NB4 (cell line): ENCODE measurements around the gene PAEP.
"Not testable (repeated sequence)": the region's sequence is repeated elsewhere in the genome, so short reads cannot be mapped to it uniquely, and the experiment has no call there.

Experiments used
- POLR2A ChIP-seq: IDR thresholded peaks from 2 replicates; pipeline ENCODE4 v1.6.1; 2011; ENCODE audit warnings: mild to moderate bottlenecking; ENCODE audit not compliant: insufficient read length; ENCODE audit errors: extremely low read depth
- TF ChIP-seq, protein P1 (sequence below): IDR thresholded peaks from one replicate; pipeline ENCODE4 v1.5.1; 2012; ENCODE audit warnings: low read depth, low read length
- TF ChIP-seq, protein P2 (sequence below): IDR thresholded peaks from 2 replicates; pipeline ENCODE4 v1.6.1; 2011; ENCODE audit warnings: low read depth, low read length

DNA sequence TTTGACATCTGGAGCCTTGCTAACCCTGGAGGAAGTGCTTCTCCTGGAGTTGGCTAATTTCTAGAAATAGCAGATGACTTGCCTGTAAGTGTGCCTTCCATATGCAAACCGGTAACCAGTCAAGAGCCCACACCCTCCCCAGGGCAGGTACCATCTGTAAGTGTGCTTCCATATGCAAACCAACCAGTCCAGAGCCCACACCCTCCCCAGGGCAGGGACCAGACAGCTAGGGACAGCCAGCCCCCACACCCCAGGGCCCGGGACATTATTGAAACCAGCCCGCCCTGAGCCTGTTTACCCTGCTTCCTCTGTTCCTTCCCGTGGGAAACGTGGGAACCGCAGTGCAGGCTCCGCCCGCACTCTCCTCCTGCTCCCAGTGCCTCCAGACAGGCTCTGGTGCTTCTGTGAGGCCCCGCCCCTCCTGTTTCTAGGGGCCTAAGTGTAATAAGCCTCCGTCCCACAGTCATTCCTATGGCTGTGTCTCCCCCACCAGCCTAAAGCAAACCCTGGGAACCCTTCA is 27.3 kb upstream of the PAEP start:
- TF ChIP-seq POLR2A: not testable (repeated sequence)
- TF ChIP-seq, protein P1, sequence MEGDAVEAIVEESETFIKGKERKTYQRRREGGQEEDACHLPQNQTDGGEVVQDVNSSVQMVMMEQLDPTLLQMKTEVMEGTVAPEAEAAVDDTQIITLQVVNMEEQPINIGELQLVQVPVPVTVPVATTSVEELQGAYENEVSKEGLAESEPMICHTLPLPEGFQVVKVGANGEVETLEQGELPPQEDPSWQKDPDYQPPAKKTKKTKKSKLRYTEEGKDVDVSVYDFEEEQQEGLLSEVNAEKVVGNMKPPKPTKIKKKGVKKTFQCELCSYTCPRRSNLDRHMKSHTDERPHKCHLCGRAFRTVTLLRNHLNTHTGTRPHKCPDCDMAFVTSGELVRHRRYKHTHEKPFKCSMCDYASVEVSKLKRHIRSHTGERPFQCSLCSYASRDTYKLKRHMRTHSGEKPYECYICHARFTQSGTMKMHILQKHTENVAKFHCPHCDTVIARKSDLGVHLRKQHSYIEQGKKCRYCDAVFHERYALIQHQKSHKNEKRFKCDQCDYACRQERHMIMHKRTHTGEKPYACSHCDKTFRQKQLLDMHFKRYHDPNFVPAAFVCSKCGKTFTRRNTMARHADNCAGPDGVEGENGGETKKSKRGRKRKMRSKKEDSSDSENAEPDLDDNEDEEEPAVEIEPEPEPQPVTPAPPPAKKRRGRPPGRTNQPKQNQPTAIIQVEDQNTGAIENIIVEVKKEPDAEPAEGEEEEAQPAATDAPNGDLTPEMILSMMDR: not testable (repeated sequence)
- TF ChIP-seq, protein P2, sequence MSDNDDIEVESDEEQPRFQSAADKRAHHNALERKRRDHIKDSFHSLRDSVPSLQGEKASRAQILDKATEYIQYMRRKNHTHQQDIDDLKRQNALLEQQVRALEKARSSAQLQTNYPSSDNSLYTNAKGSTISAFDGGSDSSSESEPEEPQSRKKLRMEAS: not testable (repeated sequence)
